Hepatocyte (in vitro differentiated cells): ENCODE data around the gene THEM5.

Experiments
- CTCF ChIP-seq: fragments of 200-600 bp; sonication (generic); IDR thresholded peaks from 2 replicates; pipeline ENCODE4 v1.5.1; 2016; ENCODE audit warnings: antibody characterized with exemption, mild to moderate bottlenecking; ENCODE audit not compliant: poor library complexity
- EZH2 ChIP-seq: fragments of 200-600 bp; sonication (generic); IDR thresholded peaks from 2 replicates; pipeline ENCODE4 v1.6.1; 2016; ENCODE audit warnings: antibody characterized with exemption, mild to moderate bottlenecking, borderline replicate concordance
- EZH2phosphoT487 ChIP-seq: fragments of 200-600 bp; sonication (generic); IDR thresholded peaks from one replicate; pipeline ENCODE4 v1.6.1; 2018; ENCODE audit warnings: antibody characterized with exemption, mild to moderate bottlenecking, low read depth, moderate library complexity; ENCODE audit not compliant: unreplicated experiment, severe bottlenecking

GRCh38 chr1:151837884-151838221, 15.7 kb downstream of the THEM5 start:
- TF ChIP-seq CTCF, result no peak
- no peak for TF ChIP-seq EZH2phosphoT487
- peak; percentile 2 for TF ChIP-seq EZH2
